GM23338 (cell line): ENCODE data around the gene FGG. TPM values are rescaled to one million over a fixed set of nuclear protein-coding genes. Genes with fewer than 3 reads are reported as not detected.

Source experiments
- ATAC-seq: fragments of 200-7000 bp; cut with Tn5 transposase; 3 replicates; pipeline ENCODE4 v1.9.1; 2020
- DNase-seq: peaks from one replicate; pipeline ENCODE4 v3.0.0-alpha.2; 2015; ENCODE audit warnings: low spot score
- H2AFZ ChIP-seq: fragments of 200-600 bp; sonication (generic); 2 replicates; pipeline ENCODE4 v1.8.0; 2016; ENCODE audit warnings: antibody characterized with exemption, mild to moderate bottlenecking, moderate library complexity
- H3F3A ChIP-seq: fragments of 200-600 bp; sonication (generic); replicated peaks from 2 replicates; pipeline ENCODE4 v1.8.0; 2017; ENCODE audit warnings: antibody characterized with exemption, mixed run types, low read depth
- H3K27ac ChIP-seq: fragments of 200-600 bp; sonication (generic); 2 replicates; pipeline ENCODE4 v1.6.1; 2016; ENCODE audit warnings: low read depth
- H3K27me3 ChIP-seq: fragments of 200-600 bp; sonication (generic); 2 replicates; pipeline ENCODE4 v1.8.0; 2016; ENCODE audit warnings: mild to moderate bottlenecking, mixed run types, moderate library complexity; ENCODE audit not compliant: insufficient read depth
- H3K36me3 ChIP-seq: fragments of 200-600 bp; sonication (generic); 2 replicates; pipeline ENCODE4 v1.8.0; 2016; ENCODE audit warnings: mild to moderate bottlenecking; ENCODE audit not compliant: insufficient read depth
- H3K4me1 ChIP-seq: fragments of 200-600 bp; sonication (generic); 2 replicates; pipeline ENCODE4 v1.8.0; 2016; ENCODE audit warnings: mild to moderate bottlenecking, moderate library complexity; ENCODE audit not compliant: insufficient read depth
- H3K4me2 ChIP-seq: fragments of 200-600 bp; sonication (generic); 2 replicates; pipeline ENCODE4 v1.7.1; 2017; ENCODE audit warnings: mixed run types
- H3K4me3 ChIP-seq: fragments of 200-600 bp; sonication (generic); 2 replicates; pipeline ENCODE4 v1.6.1; 2016; ENCODE audit warnings: mixed run types
- H3K79me2 ChIP-seq: fragments of 200-600 bp; sonication (generic); replicated peaks from 2 replicates; pipeline ENCODE4 v1.8.0; 2017; ENCODE audit warnings: mild to moderate bottlenecking; ENCODE audit not compliant: insufficient read depth
- H3K9me2 ChIP-seq: fragments of 200-600 bp; sonication (generic); 2 replicates; pipeline ENCODE4 v1.8.0; 2017; ENCODE audit not compliant: insufficient read depth
- H4K20me1 ChIP-seq: fragments of 200-600 bp; sonication (generic); replicated peaks from 2 replicates; pipeline ENCODE4 v1.8.0; 2017; ENCODE audit warnings: mild to moderate bottlenecking; ENCODE audit not compliant: insufficient read depth
- H3K27ac Mint-ChIP-seq: 2 replicates; pipeline ENCODE4 v1.8.0; 2020; ENCODE audit warnings: inconsistent platforms, mild to moderate bottlenecking, moderate library complexity, mixed read lengths
- H3K27me3 Mint-ChIP-seq: 3 replicates; pipeline ENCODE4 v1.8.0; 2022; ENCODE audit warnings: low read depth, mild to moderate bottlenecking, moderate library complexity, mixed read lengths, inconsistent platforms; ENCODE audit not compliant: insufficient read depth, poor library complexity
- H3K36me3 Mint-ChIP-seq: 3 replicates; pipeline ENCODE4 v1.8.0; 2021; ENCODE audit warnings: low read depth, mild to moderate bottlenecking, inconsistent platforms, moderate library complexity, mixed read lengths
- H3K4me1 Mint-ChIP-seq: 3 replicates; pipeline ENCODE4 v1.8.0; 2020; ENCODE audit warnings: mild to moderate bottlenecking, inconsistent platforms, mixed read lengths
- H3K4me3 Mint-ChIP-seq: 3 replicates; pipeline ENCODE4 v1.8.0; 2021; ENCODE audit warnings: moderate library complexity, mild to moderate bottlenecking, inconsistent platforms, mixed read lengths
- H3K9me3 Mint-ChIP-seq: 3 replicates; pipeline ENCODE4 v1.8.0; 2020; ENCODE audit warnings: moderate library complexity, mild to moderate bottlenecking, inconsistent platforms, mixed read lengths
- CREB1 ChIP-seq: fragments of 250-450 bp; sonication (Bioruptor Pico); IDR thresholded peaks from 2 replicates; pipeline ENCODE4 v1.5.0; 2020; ENCODE audit warnings: low read depth, mild to moderate bottlenecking, moderate library complexity
- CTCF ChIP-seq, 2 experiments: fragments of 200-600 bp in 1 of 2; sonication (generic) in 1 of 2; conservative IDR thresholded peaks; 2 replicates each; pipeline versions ENCODE4 v1.5.1 to v1.6.1; 2016 to 2017; ENCODE audit warnings: antibody characterized with exemption in 2 of 2, low read depth in 2 of 2, mild to moderate bottlenecking in 2 of 2, moderate library complexity in 1 of 2
- ETS1 ChIP-seq: IDR thresholded peaks from 2 replicates; pipeline ENCODE4 v1.6.1; 2016; ENCODE audit warnings: antibody characterized with exemption
- EZH2 ChIP-seq: fragments of 200-600 bp; sonication (generic); IDR thresholded peaks from one replicate; pipeline ENCODE4 v1.8.0; 2017; ENCODE audit warnings: antibody characterized with exemption, mild to moderate bottlenecking, low read depth; ENCODE audit not compliant: unreplicated experiment
- EZH2phosphoT487 ChIP-seq: fragments of 200-600 bp; sonication (generic); IDR thresholded peaks from one replicate; pipeline ENCODE4 v1.8.1; 2018; ENCODE audit warnings: antibody characterized with exemption; ENCODE audit not compliant: unreplicated experiment
- JUNB ChIP-seq: IDR thresholded peaks from one replicate; pipeline ENCODE4 v1.6.1; 2016; ENCODE audit warnings: antibody characterized with exemption; ENCODE audit not compliant: unreplicated experiment
- NANOG ChIP-seq: IDR thresholded peaks from 2 replicates; pipeline ENCODE4 v1.6.1; 2016; ENCODE audit warnings: antibody characterized with exemption, borderline replicate concordance
- POLR2AphosphoS5 ChIP-seq: IDR thresholded peaks from 2 replicates; pipeline ENCODE4 v1.6.1; 2016; ENCODE audit warnings: antibody characterized with exemption, low read depth
- REST ChIP-seq: IDR thresholded peaks from one replicate; pipeline ENCODE4 v1.6.1; 2018; ENCODE audit warnings: antibody characterized with exemption; ENCODE audit not compliant: unreplicated experiment
- STAT1 ChIP-seq: IDR thresholded peaks from one replicate; pipeline ENCODE4 v1.6.1; 2016; ENCODE audit warnings: antibody characterized with exemption; ENCODE audit not compliant: unreplicated experiment
- ZNF114 ChIP-seq: fragments of 250-450 bp; sonication (Bioruptor Pico); IDR thresholded peaks from 2 replicates; pipeline ENCODE4 v1.5.0; 2020; ENCODE audit warnings: mild to moderate bottlenecking, moderate library complexity
- ZNF331 ChIP-seq: fragments of 250-450 bp; sonication (Bioruptor Pico); IDR thresholded peaks from 2 replicates; pipeline ENCODE4 v1.5.0; 2020; ENCODE audit warnings: low read depth, mild to moderate bottlenecking, moderate library complexity
- ZNF462 ChIP-seq: fragments of 250-450 bp; sonication (Bioruptor Pico); IDR thresholded peaks from 2 replicates; pipeline ENCODE4 v1.5.0; 2020; ENCODE audit warnings: mild to moderate bottlenecking, moderate library complexity
- polyA plus RNA-seq: library from polyadenylated mRNA; unstranded; fragments of >200 nt; fragmentation: Nextera tagmentation; extraction: Ambion mirVana; gene quantifications from 2 replicates; pipeline ENCODE4 v1.2.1, GENCODE V29; 2016
- total RNA-seq: library from RNA; depleted of rRNA; stranded (reverse); fragments of >200 nt; shearing (Covaris generic); gene quantifications from 2 replicates; pipeline ENCODE4 v1.2.3, GENCODE V29; 2014

The FGG gene
- total and polyA plus RNA-seq, 2 experiments from 2014 or later, result not detected

- Histone ChIP-seq H3K9me2 (peaks cover 3% of the 10 kb centered on the region; the same call in 1 of the 2 replicates), H3F3A (no peaks in the 10 kb centered on the region), H3K27ac (no peak overlapping the region), H3K27me3 (peaks cover 29% of the 10 kb centered on the region), H3K36me3 (no peaks in the 10 kb centered on the region), H3K4me1 (peaks cover 12% of the 10 kb centered on the region), H3K4me3 (no peak overlapping the region), H2AFZ (0 out of 2 replicates have a peak overlapping the region, but pooled peaks have one; percentile 38), H3K79me2 (no peaks in the 10 kb centered on the region), H4K20me1 (no peaks in the 10 kb centered on the region), H3K4me2 (no peak overlapping the region)
- DNase-seq (no peak), ATAC-seq (no peak)
- H3K9me3 Mint-ChIP-seq, result no peaks in the 10 kb centered on the region; the same call in 2 of the 3 replicates
- TF ChIP-seq ETS1 (no peak), STAT1 (no peak), REST (no peak), ZNF331 (CRISPR knock-in tag) (no peak), POLR2AphosphoS5 (no peak), CREB1 (CRISPR knock-in tag) (no peak), NANOG (no peak), EZH2 (no peak), CTCF (conservative IDR thresholded peaks at IDR 0.05; ENCODE audit: low read depth in 2 of 2) (no peak), EZH2phosphoT487 (no peak), ZNF462 (no peak), JUNB (no peak), ZNF114 (CRISPR knock-in tag) (no peak)
- no peak overlapping the region for H3K4me3 Mint-ChIP-seq
- H3K4me1 Mint-ChIP-seq, result peaks cover 6% of the 10 kb centered on the region; the same call in 2 of the 3 replicates
- H3K27me3 Mint-ChIP-seq, result peaks cover 7% of the 10 kb centered on the region
- H3K27ac Mint-ChIP-seq, result no peak overlapping the region
- H3K36me3 Mint-ChIP-seq, result no peaks in the 10 kb centered on the region
Measured at GRCh38 chr4:154623436-154623835, 11.0 kb upstream of the FGG start.
